GM13977 (cell line): ENCODE data around the gene UTS2R.

Experiments used
- DNase-seq: peaks from one replicate; pipeline ENCODE4 v3.0.0; 2012; ENCODE audit warnings: low spot score
- in situ Hi-C: fragments of 300-500 bp; cut with MboI; formaldehyde crosslinking; loops from one replicate; pipeline ENCODE4 v1.12.0; 2022; ENCODE audit warnings: low sequenced_read_pairs, low pct_unique_long_range_greater_than_20kb, mixed read lengths, inconsistent platforms; ENCODE audit not compliant: unreplicated experiment
- TF ChIP-seq, protein P1 (sequence below): IDR thresholded peaks from 2 replicates; pipeline ENCODE4 v1.5.1; 2012; ENCODE audit warnings: mild to moderate bottlenecking, control low read depth; ENCODE audit not compliant: insufficient read depth; ENCODE audit errors: extremely low read depth, missing control alignments

Gene UTS2R

DNA sequence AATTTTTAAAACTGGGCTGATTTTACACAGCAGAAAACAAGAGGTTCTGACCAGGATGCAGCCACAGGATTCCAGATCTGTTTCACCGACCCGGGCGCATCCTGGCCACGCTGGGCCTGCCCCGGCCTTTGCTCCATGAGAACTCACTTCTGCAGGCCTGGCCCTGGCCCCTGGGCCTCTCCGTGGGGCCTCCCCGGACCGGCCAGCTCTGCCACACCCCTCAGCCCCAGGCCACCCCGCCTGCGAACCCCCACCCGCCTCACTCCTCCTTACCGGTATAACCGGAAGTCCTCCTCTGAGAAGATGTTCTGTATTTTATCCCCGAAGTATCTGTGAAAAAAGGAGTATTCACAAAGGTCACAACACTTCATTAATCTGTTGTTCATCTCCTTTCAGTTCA lies 33.5 kb downstream of the UTS2R start:
- TF ChIP-seq, protein P1, sequence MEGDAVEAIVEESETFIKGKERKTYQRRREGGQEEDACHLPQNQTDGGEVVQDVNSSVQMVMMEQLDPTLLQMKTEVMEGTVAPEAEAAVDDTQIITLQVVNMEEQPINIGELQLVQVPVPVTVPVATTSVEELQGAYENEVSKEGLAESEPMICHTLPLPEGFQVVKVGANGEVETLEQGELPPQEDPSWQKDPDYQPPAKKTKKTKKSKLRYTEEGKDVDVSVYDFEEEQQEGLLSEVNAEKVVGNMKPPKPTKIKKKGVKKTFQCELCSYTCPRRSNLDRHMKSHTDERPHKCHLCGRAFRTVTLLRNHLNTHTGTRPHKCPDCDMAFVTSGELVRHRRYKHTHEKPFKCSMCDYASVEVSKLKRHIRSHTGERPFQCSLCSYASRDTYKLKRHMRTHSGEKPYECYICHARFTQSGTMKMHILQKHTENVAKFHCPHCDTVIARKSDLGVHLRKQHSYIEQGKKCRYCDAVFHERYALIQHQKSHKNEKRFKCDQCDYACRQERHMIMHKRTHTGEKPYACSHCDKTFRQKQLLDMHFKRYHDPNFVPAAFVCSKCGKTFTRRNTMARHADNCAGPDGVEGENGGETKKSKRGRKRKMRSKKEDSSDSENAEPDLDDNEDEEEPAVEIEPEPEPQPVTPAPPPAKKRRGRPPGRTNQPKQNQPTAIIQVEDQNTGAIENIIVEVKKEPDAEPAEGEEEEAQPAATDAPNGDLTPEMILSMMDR = no peak
- DNase-seq = no peak
- in situ Hi-C loops = no loop called here

- TF ChIP-seq, protein P1 = no peak
- no peak for DNase-seq
- in situ Hi-C loops = no loop called here
Observed at GRCh38 chr17:82406131-82406671, 34.6 kb downstream of the UTS2R start.

GRCh38 chr17:82407255-82407654 lies 35.7 kb downstream of the UTS2R start:
- in situ Hi-C loops = no loop called here
- TF ChIP-seq, protein P1 = no peak
- no peak for DNase-seq

DNA sequence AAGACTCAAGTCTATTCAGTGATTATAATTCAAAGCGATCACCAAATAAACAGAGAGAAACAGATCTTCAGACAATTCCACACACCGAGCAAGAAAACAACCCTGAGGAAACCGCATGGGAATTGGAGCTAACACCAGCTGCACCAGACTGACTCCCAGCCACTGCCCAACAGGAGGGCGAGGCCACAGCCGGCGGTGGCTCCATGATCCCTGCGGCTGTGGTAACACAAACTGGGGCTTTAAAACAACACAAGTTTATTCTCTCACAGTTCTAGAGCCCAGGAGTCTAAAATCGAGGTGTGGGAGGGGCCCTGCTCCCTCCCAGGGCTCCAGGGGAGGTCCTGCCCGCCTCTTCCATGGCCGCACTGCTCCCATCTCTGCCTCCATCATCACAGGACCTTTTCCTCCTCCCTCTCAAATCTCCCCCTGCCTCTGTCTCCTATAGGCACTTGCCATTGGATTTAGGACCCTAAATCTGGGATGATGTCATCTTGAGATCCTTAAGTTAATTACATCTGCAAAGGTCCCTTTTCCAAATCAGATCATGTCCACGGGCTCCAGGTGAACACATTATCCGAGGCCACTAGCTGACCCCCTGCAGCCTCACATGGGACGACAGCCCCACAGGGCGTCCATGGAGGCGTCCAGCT lies 36.8 kb downstream of the UTS2R start:
- TF ChIP-seq, protein P1 = no peak
- DNase-seq = no peak
- in situ Hi-C loops = no loop called here

DNA sequence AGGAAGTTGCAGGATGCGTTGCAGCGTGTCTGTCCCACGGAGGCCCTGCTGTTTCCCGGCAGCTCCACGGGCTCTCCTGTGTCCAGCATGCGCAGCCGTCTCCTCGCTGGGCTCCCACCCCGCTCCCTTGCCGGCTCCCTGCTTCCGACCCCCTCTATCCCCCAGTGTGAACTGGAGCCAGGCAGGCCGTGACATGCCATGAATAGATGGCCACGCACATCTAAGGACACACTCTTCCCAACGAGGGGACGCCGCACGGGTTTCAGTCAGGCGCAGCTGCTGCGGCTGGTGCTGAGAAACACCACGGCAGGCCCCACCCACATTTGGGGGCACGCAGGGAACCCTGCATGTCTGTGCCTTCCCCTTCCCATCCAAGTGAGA lies 37.4 kb downstream of the UTS2R start:
- in situ Hi-C loops = no loop called here
- TF ChIP-seq, protein P1 = no peak
- no peak for DNase-seq

DNA sequence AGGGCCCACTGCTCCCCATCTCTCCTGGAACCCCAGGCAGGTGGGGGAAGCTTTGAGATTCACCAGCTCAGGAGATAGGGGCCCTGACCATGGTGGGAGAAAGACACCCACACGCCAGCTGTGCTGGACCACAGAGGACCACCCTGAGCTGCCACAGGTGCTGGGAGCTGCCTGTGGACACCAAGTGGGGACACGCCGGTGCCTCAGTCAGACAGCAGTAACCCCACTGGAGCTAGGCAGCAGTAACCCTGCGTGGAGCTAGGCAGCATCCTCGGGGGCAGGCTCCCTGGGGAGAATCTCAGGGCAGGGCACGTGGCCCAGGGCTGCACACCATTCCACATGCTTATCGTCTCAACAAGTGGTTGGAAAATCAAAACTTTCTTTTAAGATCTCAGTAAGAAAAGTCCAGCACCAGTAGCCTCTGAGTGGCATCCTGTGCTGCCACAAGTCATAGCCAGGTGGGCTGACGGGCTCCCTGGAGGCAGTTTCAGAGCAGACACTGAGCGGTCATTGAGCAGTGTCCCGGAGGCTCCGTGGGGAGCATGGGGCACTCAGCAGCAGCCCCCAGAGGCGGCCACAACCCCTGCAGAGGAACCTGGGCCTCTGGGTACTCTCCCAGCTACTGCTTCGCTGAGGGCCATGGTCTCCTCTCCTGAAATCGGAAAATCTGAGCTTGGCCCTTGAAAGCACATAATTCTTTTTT lies 38.6 kb downstream of the UTS2R start:
- in situ Hi-C loops = no loop called here
- DNase-seq = no peak

More for the DNA sequence above, 38.6 kb downstream of the UTS2R start:
- TF ChIP-seq, protein P1 = no peak
